ENCODE results near the gene EFCAB11. TPM values are rescaled to one million over a fixed set of nuclear protein-coding genes. Genes with fewer than 3 reads are reported as not detected.

EFCAB11 gene
- total and polyA plus RNA-seq, 2 experiments from 2014 or later = 7.7 to 24.6 TPM

DNA sequence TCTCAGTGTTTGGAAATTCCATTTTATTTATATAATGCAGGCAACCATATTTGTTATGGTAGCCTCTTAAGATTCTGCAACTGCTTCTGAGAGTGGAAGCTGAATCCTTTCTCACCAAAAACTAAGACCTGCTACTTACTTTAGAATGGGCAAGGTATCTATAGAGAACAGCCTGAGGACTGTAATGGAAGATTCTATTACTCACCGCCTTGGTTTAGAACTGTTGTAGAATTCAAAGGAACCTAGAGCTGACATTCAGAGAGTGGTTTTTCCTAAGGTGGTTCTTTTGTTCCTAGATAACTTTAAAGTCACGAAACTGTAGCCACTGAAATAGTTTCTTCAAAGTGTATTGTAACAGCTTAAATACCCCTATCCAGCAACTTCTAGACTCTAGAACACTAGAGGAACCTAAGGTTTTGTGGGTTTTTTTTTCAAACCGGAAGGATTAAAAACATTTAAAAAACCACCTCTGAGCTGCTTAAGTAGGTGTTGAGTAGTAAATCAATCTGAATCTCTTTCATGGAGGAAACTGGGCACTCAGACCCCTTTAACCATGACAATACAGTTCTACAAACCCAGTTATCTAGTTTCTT, 5.4 kb upstream of the EFCAB11 start (continued):
- no peak for TF ChIP-seq ZNF114 (CRISPR knock-in tag; IDR thresholded peaks at IDR 0.05)
- no peak for TF ChIP-seq NANOG (IDR thresholded peaks at IDR 0.05; ENCODE audit: borderline replicate concordance)
- TF ChIP-seq POLR2AphosphoS5 (IDR thresholded peaks at IDR 0.05; ENCODE audit: low read depth) = no peak
- TF ChIP-seq, protein P1, sequence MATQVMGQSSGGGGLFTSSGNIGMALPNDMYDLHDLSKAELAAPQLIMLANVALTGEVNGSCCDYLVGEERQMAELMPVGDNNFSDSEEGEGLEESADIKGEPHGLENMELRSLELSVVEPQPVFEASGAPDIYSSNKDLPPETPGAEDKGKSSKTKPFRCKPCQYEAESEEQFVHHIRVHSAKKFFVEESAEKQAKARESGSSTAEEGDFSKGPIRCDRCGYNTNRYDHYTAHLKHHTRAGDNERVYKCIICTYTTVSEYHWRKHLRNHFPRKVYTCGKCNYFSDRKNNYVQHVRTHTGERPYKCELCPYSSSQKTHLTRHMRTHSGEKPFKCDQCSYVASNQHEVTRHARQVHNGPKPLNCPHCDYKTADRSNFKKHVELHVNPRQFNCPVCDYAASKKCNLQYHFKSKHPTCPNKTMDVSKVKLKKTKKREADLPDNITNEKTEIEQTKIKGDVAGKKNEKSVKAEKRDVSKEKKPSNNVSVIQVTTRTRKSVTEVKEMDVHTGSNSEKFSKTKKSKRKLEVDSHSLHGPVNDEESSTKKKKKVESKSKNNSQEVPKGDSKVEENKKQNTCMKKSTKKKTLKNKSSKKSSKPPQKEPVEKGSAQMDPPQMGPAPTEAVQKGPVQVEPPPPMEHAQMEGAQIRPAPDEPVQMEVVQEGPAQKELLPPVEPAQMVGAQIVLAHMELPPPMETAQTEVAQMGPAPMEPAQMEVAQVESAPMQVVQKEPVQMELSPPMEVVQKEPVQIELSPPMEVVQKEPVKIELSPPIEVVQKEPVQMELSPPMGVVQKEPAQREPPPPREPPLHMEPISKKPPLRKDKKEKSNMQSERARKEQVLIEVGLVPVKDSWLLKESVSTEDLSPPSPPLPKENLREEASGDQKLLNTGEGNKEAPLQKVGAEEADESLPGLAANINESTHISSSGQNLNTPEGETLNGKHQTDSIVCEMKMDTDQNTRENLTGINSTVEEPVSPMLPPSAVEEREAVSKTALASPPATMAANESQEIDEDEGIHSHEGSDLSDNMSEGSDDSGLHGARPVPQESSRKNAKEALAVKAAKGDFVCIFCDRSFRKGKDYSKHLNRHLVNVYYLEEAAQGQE (IDR thresholded peaks at IDR 0.05; ENCODE audit: unreplicated experiment) = no peak
- TF ChIP-seq CREB1 (CRISPR knock-in tag; IDR thresholded peaks at IDR 0.05; ENCODE audit: low read depth) = no peak
- TF ChIP-seq, protein P2, sequence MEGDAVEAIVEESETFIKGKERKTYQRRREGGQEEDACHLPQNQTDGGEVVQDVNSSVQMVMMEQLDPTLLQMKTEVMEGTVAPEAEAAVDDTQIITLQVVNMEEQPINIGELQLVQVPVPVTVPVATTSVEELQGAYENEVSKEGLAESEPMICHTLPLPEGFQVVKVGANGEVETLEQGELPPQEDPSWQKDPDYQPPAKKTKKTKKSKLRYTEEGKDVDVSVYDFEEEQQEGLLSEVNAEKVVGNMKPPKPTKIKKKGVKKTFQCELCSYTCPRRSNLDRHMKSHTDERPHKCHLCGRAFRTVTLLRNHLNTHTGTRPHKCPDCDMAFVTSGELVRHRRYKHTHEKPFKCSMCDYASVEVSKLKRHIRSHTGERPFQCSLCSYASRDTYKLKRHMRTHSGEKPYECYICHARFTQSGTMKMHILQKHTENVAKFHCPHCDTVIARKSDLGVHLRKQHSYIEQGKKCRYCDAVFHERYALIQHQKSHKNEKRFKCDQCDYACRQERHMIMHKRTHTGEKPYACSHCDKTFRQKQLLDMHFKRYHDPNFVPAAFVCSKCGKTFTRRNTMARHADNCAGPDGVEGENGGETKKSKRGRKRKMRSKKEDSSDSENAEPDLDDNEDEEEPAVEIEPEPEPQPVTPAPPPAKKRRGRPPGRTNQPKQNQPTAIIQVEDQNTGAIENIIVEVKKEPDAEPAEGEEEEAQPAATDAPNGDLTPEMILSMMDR (conservative IDR thresholded peaks at IDR 0.05; ENCODE audit: low read depth in 2 of 2) = no peak
- TF ChIP-seq EZH2phosphoT487 (IDR thresholded peaks at IDR 0.05; ENCODE audit: unreplicated experiment) = no peak

DNA sequence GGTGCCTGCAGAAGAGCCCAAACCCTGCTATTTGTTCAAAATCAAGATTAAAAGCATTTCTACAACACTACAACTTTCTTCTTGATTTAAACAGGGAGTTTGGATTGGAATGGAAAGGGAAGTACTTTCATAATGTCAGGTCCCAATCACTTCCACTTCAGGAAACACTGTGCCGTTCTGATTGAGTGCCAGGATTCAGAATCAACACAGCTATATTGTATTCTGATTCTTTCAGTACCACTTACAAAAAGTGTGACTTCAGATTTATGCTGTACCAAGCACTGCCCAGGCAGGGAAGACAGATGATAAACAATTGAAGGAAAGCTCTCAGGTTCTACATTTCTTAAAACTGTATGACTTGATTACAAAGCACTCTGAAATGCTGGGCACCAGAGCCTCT, 4.4 kb upstream of the EFCAB11 start:
- Mint-ChIP-seq H3K27me3 (ENCODE audit: insufficient read depth, low read depth, poor library complexity) (peaks cover 9% of the 10 kb centered on the region), H3K4me3 (no peak overlapping the region), H3K27ac (no peak overlapping the region), H3K9me3 (peaks cover 22% of the 10 kb centered on the region), H3K4me1 (peaks cover 20% of the 10 kb centered on the region), H3K36me3 (ENCODE audit: low read depth) (peaks cover 49% of the 10 kb centered on the region)
- Histone ChIP-seq H3K27ac (ENCODE audit: low read depth) (no peak overlapping the region), H2AFZ (no peak overlapping the region), H3K27me3 (ENCODE audit: insufficient read depth) (no peaks in the 10 kb centered on the region), H3F3A (replicated peaks; ENCODE audit: low read depth) (0 out of 2 replicates have a peak, but pooled peaks cover 4% of the 10 kb centered on the region), H3K9me2 (ENCODE audit: insufficient read depth) (no peaks in the 10 kb centered on the region), H3K79me2 (replicated peaks; ENCODE audit: insufficient read depth) (peaks cover 40% of the 10 kb centered on the region), H4K20me1 (replicated peaks; ENCODE audit: insufficient read depth) (peaks cover 10% of the 10 kb centered on the region), H3K4me3 (no peak overlapping the region), H3K36me3 (ENCODE audit: insufficient read depth) (peaks cover 9% of the 10 kb centered on the region; the same call in 1 of the 2 replicates), H3K4me2 (no peak overlapping the region), H3K4me1 (ENCODE audit: insufficient read depth) (peaks cover 20% of the 10 kb centered on the region; the same call in 1 of the 2 replicates)
- no peak for TF ChIP-seq EZH2phosphoT487 (IDR thresholded peaks at IDR 0.05; ENCODE audit: unreplicated experiment)
- TF ChIP-seq ZNF114 (CRISPR knock-in tag; IDR thresholded peaks at IDR 0.05) = no peak
- TF ChIP-seq NANOG (IDR thresholded peaks at IDR 0.05; ENCODE audit: borderline replicate concordance) = no peak
- no peak for TF ChIP-seq EZH2 (IDR thresholded peaks at IDR 0.05; ENCODE audit: low read depth, unreplicated experiment)
- TF ChIP-seq, protein P2 (conservative IDR thresholded peaks at IDR 0.05; ENCODE audit: low read depth in 2 of 2) = no peak
- TF ChIP-seq CREB1 (CRISPR knock-in tag; IDR thresholded peaks at IDR 0.05; ENCODE audit: low read depth) = no peak
- TF ChIP-seq, protein P1 (IDR thresholded peaks at IDR 0.05; ENCODE audit: unreplicated experiment) = no peak
- TF ChIP-seq ZNF331 (CRISPR knock-in tag; IDR thresholded peaks at IDR 0.05; ENCODE audit: low read depth) = no peak
- TF ChIP-seq POLR2AphosphoS5 (IDR thresholded peaks at IDR 0.05; ENCODE audit: low read depth) = no peak
- TF ChIP-seq STAT1 (IDR thresholded peaks at IDR 0.05; ENCODE audit: unreplicated experiment) = no peak
- TF ChIP-seq JUNB (IDR thresholded peaks at IDR 0.05; ENCODE audit: unreplicated experiment) = no peak
- DNase-seq (ENCODE audit: low spot score) (no peak), ATAC-seq (no peak)

Data from GM23338 (cell line).